MCF 10A (cell line): ENCODE measurements around the gene NPW. TPM values are rescaled to one million over a fixed set of nuclear protein-coding genes. Genes with fewer than 3 reads are reported as not detected.

ENCODE experiments used
- BruUV-seq: library from RNA; stranded (reverse); fragments of 400-500 nt; replicated peaks from 2 replicates; lab custom pipeline; 2021; lab: Mats Ljungman, UMichigan
- CTCF ChIA-PET: fragments of 300-600 bp; sonication (Branson Sonifier 250); formaldehyde crosslinking; extraction: SDS; loops from one replicate; lab custom pipeline; 2021; ENCODE audit warnings: antibody characterized with exemption, inconsistent platforms; lab: Yijun Ruan, JAX
- POLR2A ChIA-PET: fragments of 300-600, 350-650 bp; sonication (Branson Sonifier 250); formaldehyde crosslinking; extraction: SDS; loops from one replicate; lab custom pipeline; 2020; ENCODE audit warnings: antibody characterized with exemption, inconsistent platforms; lab: Yijun Ruan, JAX
- DNase-seq: peaks from one replicate; pipeline ENCODE4 v3.0.0-alpha.2; 2018; ENCODE audit not compliant: unreplicated experiment
- H3K27ac Mint-ChIP-seq: one replicate; pipeline ENCODE4 v1.8.0; 2022; ENCODE audit warnings: mild to moderate bottlenecking, low read depth, mixed read lengths; ENCODE audit not compliant: unreplicated experiment
- H3K27me3 Mint-ChIP-seq: one replicate; pipeline ENCODE4 v1.8.0; 2022; ENCODE audit warnings: mixed read lengths; ENCODE audit not compliant: insufficient read depth, unreplicated experiment
- H3K36me3 Mint-ChIP-seq: one replicate; pipeline ENCODE4 v1.8.0; 2022; ENCODE audit warnings: mild to moderate bottlenecking, moderate library complexity, mixed read lengths; ENCODE audit not compliant: insufficient read depth, unreplicated experiment
- H3K4me1 Mint-ChIP-seq: one replicate; pipeline ENCODE4 v1.8.0; 2022; ENCODE audit warnings: mixed read lengths; ENCODE audit not compliant: insufficient read depth, unreplicated experiment
- H3K4me3 Mint-ChIP-seq: one replicate; pipeline ENCODE4 v1.8.0; 2022; ENCODE audit warnings: mild to moderate bottlenecking, moderate library complexity, mixed read lengths; ENCODE audit not compliant: unreplicated experiment
- H3K9me3 Mint-ChIP-seq: one replicate; pipeline ENCODE4 v1.8.0; 2022; ENCODE audit warnings: mixed read lengths; ENCODE audit not compliant: unreplicated experiment
- CTCF ChIP-seq: fragments of 200-600 bp; IDR thresholded peaks from one replicate; pipeline ENCODE4 v1.8.0; 2022; ENCODE audit warnings: antibody characterized with exemption, mild to moderate bottlenecking; ENCODE audit not compliant: unreplicated experiment
- intact Hi-C: fragments of 100-400 bp; cut with micrococcal nuclease; formaldehyde crosslinking; loops from 2 replicates; pipeline ENCODE4 v1.14.1; 2022
- total RNA-seq: library from RNA; stranded (reverse); gene quantifications from 2 replicates; pipeline ENCODE4 v1.2.3, GENCODE V29; 2022

Gene NPW
- total RNA-seq, 1 experiment from 2014 or later = 4.9 TPM

- Mint-ChIP-seq H3K9me3 (no peaks in the 10 kb centered on the region), H3K4me1 (peaks cover 6% of the 10 kb centered on the region), H3K27ac (no peak overlapping the region), H3K4me3 (no peak overlapping the region), H3K36me3 (no peaks in the 10 kb centered on the region), H3K27me3 (no peaks in the 10 kb centered on the region)
- no peak for DNase-seq
- BruUV-seq = no TSS peak
- intact Hi-C loops = no loop called here
- ChIA-PET POLR2A (interaction anchor here (1.0 to 2.4 kb wide), 4 partner anchors 34 to 139 kb away, joined by 3 to 14 read pairs (median 7); partner anchors contain the start of genes NTHL1 and TSC2), CTCF (interaction anchor here (1.5 to 2.1 kb wide), 3 partner anchors 9 to 133 kb away, joined by 3 to 11 read pairs (median 11); no protein-coding TSS in a partner anchor)
- no peak for TF ChIP-seq CTCF
These were observed 6.1 kb upstream of the NPW start for GRCh38 chr16:2013527-2013926.

- Mint-ChIP-seq H3K27me3 (no peaks in the 10 kb centered on the region), H3K36me3 (no peaks in the 10 kb centered on the region), H3K4me1 (peaks cover 6% of the 10 kb centered on the region), H3K27ac (peak overlapping the region; percentile 96), H3K9me3 (no peaks in the 10 kb centered on the region), H3K4me3 (peak overlapping the region; percentile 50)
- no TSS peak for BruUV-seq
- intact Hi-C loops = no loop called here
- DNase-seq = peak; percentile 96
- POLR2A ChIA-PET = interaction anchor here (0.7 to 2.7 kb wide), 13 partner anchors 10 to 140 kb away, joined by 3 to 16 read pairs (median 4); partner anchors contain the start of genes GFER, NOXO1, NTHL1 and RPS2
- TF ChIP-seq CTCF = no peak
- CTCF ChIA-PET = interaction anchor here (0.6 to 2.1 kb wide), 3 partner anchors 11 to 894 kb away, joined by 3 to 11 read pairs (median 3); no protein-coding TSS in a partner anchor
These were observed 4.3 kb upstream of the NPW start for GRCh38 chr16:2015117-2015946.

- peak overlapping the region; percentile 47 for H3K4me3 Mint-ChIP-seq
- H3K4me1 Mint-ChIP-seq = peaks cover 6% of the 10 kb centered on the region
- ChIA-PET CTCF (interaction anchor here (0.7 kb wide), 1 partner anchor 1035 kb away, joined by 5 read pairs; no protein-coding TSS in a partner anchor), POLR2A (interaction anchor here (0.8 to 2.7 kb wide), 8 partner anchors 10 to 139 kb away, joined by 3 to 16 read pairs (median 4); partner anchors contain the start of genes RPS2 and TRAF7)
- intact Hi-C loops = no loop called here
- TF ChIP-seq CTCF = no peak
- H3K9me3 Mint-ChIP-seq = no peaks in the 10 kb centered on the region
- BruUV-seq = TSS peak; percentile 74
- no peak for DNase-seq
- no peaks in the 10 kb centered on the region for H3K27me3 Mint-ChIP-seq
- no peaks in the 10 kb centered on the region for H3K36me3 Mint-ChIP-seq
- peak overlapping the region; percentile 96 for H3K27ac Mint-ChIP-seq
These were observed 3.7 kb upstream of the NPW start for GRCh38 chr16:2015947-2016208.

GRCh38 chr16:2016407-2016922 is 3.1 kb upstream of the NPW start:
- DNase-seq = no peak
- peak overlapping the region; percentile 96 for H3K27ac Mint-ChIP-seq
- H3K4me3 Mint-ChIP-seq = peak overlapping the region; percentile 47
- H3K4me1 Mint-ChIP-seq = peaks cover 6% of the 10 kb centered on the region
- intact Hi-C loops = no loop called here
- ChIA-PET CTCF (interaction anchor here (0.7 to 3.4 kb wide), 4 partner anchors 11 to 1035 kb away, joined by 3 to 12 read pairs (median 4); no protein-coding TSS in a partner anchor), POLR2A (interaction anchor here (0.7 to 2.7 kb wide), 6 partner anchors 8 to 138 kb away, joined by 3 to 16 read pairs (median 5); partner anchors contain the start of genes RPS2, TBL3 and TRAF7)
- peak; percentile 39 for TF ChIP-seq CTCF
- no peaks in the 10 kb centered on the region for H3K36me3 Mint-ChIP-seq
- H3K27me3 Mint-ChIP-seq = no peaks in the 10 kb centered on the region
- H3K9me3 Mint-ChIP-seq = no peaks in the 10 kb centered on the region
- no TSS peak for BruUV-seq
